MM.1S (cell line): ENCODE results near the gene CYP2D6.

ENCODE experiments used
- CTCF ChIP-seq: fragments of 300-600 bp; sonication (generic); IDR thresholded peaks from 2 replicates; pipeline ENCODE4 v1.5.1; 2016; ENCODE audit warnings: antibody characterized with exemption, low read length, mixed read lengths
- EZH2 ChIP-seq: fragments of 300-600 bp; sonication (generic); optimal IDR thresholded peaks from 2 replicates; pipeline ENCODE3; 2017; ENCODE audit warnings: low read depth, mild to moderate bottlenecking, antibody characterized with exemption, low read length, mixed read lengths
- EZH2phosphoT487 ChIP-seq: fragments of 300-600 bp; sonication (generic); IDR thresholded peaks from 2 replicates; pipeline ENCODE4 v1.6.1; 2018; ENCODE audit warnings: antibody characterized with exemption, low read length

DNA sequence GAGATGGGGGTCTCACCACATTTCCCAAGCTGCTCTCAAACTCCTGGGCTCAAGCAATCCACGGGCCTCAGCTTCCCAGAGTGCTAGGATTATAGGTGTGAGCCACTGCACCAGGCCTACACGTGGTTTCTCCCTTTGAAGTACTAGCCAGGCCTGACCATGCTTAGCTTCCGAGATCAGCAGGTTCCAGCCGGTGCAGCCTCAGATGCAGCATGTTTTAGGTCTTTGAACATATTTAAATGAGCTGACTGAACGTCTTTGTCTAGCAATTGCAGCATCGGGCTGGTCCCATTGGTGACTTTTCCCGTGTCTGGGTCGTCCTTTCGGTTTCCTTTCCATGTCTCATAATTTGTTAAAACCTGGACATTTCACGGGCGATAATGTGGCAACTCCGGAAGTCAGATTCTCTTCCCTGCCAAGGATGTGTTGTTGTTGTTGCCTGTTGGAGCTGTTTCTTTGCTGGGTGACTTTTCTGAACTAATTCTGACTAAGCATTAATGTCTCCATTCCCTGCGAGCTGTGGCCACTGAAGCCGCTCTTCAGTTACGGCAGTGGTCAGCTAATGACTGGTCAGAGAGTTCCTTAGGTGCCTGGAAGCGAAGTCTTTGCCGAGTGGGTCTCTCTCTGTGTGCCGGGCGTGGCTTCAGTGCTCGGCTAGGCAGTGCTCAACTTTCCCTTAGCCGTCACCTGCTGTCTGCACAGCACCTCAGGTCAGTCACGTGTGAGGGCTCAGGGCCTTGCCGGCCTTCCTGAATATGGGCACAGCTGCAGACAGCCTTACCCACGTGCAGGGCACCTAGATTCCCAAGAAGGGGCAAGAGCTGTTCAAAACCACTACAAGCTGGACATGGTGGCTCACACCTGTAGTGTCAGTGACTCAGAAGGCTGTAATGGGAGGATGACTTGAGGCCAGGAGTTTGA is 3.8 kb upstream of the CYP2D6 start:
- no peak for TF ChIP-seq EZH2
- no peak for TF ChIP-seq CTCF
- no peak for TF ChIP-seq EZH2phosphoT487
